ENCODE data around the gene MPV17L2.

DNA sequence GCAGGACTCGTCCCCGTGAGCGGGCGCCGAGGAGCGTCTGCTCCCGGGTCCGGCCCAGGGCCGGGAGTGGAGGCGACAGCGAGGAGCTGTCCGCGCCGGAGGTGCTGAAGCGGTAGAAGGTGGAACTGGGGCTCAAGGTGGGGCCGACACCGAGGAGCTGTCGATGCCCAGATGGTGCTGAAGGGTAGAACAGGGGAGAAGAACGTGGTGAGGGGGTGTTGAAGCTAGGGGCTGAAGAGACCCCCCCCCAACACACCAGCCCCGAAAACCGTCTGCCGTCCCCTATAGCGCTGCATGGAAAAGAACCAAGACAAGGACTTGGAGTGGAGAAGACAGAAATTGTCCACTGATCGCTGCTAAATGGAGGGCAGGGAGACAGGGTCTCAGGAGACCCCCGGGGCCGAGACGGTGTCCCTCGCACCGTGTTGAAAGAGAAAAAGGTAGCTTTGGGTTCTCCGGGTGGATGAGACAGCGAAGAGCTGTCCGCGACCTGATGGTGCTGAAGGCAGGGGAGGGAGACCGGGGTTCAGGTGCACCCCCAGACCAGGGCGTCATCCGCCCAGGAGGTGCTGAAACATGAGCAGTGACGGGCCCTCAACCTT is 40.3 kb downstream of the MPV17L2 start:
- TF ChIP-seq, protein P1, sequence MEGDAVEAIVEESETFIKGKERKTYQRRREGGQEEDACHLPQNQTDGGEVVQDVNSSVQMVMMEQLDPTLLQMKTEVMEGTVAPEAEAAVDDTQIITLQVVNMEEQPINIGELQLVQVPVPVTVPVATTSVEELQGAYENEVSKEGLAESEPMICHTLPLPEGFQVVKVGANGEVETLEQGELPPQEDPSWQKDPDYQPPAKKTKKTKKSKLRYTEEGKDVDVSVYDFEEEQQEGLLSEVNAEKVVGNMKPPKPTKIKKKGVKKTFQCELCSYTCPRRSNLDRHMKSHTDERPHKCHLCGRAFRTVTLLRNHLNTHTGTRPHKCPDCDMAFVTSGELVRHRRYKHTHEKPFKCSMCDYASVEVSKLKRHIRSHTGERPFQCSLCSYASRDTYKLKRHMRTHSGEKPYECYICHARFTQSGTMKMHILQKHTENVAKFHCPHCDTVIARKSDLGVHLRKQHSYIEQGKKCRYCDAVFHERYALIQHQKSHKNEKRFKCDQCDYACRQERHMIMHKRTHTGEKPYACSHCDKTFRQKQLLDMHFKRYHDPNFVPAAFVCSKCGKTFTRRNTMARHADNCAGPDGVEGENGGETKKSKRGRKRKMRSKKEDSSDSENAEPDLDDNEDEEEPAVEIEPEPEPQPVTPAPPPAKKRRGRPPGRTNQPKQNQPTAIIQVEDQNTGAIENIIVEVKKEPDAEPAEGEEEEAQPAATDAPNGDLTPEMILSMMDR (IDR thresholded peaks at IDR 0.05; ENCODE audit: low read depth, low read length, missing input control), result no peak
- TF ChIP-seq RXRA (IDR thresholded peaks at IDR 0.05), result no peak
